ENCODE results near the gene TTC4. TPM values are rescaled to one million over a fixed set of nuclear protein-coding genes. Genes with fewer than 3 reads are reported as not detected.
"Not testable (repeated sequence)": the region's sequence is repeated elsewhere in the genome, so short reads cannot be mapped to it uniquely, and the experiment has no call there.

Gene TTC4
- polyA plus RNA-seq, 1 donor, result 37.4 TPM

DNA sequence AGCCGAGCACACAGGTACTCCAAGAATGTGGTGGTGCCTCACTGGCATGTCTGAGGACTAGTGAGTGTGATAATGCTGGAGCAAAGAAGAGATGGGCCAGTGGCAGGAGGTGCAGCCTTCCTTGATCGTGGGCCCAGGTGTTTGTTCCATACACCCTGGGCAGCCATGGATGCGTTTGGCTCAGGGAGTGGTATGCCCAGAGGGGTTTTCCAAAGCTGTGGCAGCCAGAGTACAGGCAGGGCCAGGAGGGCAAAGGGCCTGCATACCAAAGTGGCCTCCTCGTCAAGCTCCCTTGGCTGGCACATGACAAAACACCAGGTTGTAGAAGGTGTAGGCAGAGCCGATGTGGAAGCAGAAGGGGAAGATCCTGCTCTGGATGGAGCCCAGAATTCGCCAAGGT, 29.6 kb downstream of the TTC4 start:
- DNase-seq, result no peak

DNA sequence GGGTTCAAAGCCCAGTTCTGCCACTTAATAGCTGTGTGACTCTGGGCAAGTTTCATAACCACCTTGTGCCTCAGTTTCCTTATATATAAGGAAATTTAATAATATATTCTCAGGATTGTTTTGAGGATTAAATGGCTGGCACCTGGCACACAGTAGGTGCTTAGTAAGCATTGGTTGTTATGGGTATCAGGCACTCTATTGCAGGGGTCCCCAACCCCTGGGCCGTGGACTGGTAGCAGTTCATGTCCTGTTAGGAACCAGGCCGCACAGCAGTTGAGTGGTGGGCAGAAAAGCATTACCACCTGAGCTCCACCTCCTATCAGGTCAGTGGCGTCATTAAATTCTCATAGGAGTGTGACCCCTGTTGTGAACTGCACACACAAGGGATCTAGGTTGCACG, 30.2 kb downstream of the TTC4 start:
- no peak for DNase-seq

DNA sequence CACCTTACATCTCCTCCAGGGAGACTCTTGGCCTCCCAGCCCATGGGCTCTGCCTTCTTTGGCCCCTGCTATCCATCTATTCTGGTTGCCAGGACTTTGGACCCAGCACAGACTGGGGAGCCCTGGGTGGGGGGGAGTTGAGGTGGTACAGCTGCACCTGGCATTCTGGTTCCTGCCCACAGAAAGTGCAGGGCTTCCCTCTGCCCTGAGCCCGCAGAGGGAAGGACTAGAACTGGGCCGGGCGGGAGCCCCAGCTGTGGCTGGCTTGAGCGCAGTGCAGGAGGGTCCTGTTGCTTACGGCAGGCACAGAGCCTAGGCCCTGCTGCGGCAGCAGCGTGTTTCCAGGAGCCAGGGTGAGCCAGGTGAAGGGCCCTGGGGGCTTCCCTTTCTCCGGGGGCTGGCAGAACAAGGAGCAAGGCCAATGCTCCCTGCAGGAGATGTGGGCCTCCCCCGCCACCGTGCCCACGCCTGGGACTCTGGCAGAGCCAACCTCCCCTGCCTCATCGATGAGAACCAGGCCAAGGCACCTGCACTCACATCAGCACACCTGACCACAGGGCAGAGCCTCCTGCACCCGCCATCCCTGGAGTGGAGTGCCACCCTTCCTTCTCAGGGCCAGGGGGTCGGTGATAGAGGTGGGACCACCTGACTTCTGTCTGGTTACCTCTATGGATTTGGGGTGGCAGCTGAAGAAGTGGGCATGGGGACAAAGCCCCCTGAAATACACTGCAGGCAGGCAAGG, 32.6 kb downstream of the TTC4 start:
- no peak for DNase-seq

DNA sequence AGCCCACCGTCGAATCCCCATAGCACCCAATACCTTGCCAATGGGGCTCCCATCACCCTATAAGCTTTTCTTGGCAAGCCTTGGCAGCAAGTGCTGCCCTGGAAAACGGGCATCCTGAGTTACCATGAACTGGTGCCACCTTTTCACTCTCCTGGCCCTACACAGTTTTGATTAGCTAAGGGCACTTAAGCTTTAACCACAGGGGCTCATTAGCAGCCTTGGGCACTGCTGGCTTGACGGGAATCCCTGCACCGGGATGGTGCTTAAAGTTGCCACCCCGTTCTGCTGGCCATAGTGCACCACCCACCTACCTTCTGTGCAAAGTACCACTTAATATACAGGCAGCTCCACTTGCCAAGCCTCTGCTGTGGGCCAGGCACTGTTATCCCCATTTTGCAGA, 34.9 kb downstream of the TTC4 start:
- DNase-seq, result no peak

DNA sequence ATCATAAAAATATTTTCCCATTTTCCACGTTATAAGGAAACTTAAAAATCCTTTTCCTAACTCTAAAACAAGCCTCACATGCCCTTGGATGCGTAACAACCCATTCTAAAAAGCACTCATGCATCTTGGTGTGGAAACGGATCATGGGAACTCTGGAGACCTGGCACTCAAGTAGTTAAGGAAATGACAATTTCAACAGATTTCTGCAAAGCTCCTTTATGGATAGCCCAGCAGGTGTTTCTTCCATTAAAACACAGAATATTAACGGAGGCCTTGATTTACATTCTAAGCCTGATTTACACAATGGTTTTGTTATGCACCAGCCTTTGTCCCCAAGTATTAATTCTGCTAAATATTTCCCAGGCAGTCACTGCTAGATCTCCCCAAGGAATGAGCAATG, 35.8 kb downstream of the TTC4 start:
- no peak for DNase-seq

DNA sequence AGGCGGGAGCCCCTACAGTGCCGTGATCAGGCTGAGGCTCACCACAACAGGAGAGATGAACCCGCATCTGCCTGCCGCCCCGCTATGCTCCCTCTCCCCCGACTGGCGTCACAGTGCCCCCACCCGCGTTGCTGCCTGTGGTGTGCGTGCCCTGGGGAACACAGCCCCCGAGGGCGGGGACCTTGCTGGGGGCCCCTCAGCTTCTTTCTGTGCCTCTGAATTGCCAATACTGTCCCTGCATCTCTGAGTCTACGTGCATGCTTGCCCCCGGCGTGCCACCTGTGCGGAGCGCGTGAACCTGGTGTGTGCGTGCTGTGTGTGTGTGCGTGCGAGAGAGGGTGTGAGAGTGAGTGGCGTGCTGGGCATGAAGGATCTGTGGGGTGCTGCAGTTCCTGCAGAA, 38.4 kb downstream of the TTC4 start:
- DNase-seq, result no peak

DNA sequence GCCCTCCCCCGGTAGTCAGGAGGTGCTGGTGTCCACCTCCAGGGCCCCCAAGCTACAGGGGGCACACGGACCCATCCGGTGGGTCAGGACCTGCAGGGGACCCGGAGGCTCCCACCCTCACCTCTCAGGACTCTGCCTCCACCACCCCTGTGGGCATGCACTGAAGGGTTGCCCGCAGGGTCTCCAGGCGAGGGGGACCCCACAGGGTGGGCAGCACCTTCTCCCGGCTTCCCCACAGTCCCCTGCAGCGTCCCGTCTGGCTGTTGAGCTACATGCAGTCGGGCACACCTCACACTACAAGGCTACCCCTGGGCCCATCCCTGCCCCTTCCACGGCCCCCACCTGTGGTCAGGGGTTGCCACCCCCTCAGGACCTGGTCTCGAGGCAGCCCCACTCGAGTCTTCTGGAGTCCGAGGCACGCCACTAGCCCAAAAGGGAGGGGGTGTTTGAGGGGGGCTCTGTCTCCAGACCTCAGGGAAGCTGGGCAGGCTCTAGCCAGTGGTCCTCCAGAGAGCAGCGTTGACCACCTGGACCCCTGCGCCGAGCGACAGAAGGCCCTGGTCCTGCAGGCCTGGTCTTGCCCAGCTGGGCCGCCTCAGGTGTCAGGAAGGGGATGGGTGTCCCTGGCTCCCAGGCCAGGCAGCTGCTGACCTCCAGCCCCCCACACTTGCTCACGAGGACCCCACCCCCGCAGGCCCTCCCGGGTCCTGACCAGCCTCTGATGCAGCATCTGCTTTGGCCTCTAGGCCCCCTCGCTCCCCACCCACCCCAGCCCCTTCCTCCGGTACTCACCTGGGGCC, 39.0 kb downstream of the TTC4 start:
- DNase-seq, result no peak

DNA sequence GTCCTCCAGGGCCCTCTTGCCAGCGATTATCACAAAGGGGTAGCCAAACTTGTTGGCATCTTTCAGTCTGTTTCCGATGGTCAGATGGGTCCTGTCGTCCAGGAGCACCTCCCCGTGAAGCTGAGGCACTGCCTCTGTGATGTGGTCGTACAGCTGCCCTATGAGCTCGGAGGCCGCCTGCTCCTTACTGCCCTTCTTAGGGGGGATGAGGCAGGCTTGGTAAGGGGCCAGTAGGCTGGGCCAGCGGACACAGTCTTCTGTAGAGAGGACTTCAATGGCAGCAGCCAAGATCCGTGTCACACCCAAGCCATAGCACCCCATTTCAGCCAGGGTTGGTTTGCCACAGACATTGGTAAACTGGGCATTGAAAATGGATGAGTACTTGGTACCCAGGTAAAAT, 42.2 kb downstream of the TTC4 start:
- no peak for DNase-seq

DNA sequence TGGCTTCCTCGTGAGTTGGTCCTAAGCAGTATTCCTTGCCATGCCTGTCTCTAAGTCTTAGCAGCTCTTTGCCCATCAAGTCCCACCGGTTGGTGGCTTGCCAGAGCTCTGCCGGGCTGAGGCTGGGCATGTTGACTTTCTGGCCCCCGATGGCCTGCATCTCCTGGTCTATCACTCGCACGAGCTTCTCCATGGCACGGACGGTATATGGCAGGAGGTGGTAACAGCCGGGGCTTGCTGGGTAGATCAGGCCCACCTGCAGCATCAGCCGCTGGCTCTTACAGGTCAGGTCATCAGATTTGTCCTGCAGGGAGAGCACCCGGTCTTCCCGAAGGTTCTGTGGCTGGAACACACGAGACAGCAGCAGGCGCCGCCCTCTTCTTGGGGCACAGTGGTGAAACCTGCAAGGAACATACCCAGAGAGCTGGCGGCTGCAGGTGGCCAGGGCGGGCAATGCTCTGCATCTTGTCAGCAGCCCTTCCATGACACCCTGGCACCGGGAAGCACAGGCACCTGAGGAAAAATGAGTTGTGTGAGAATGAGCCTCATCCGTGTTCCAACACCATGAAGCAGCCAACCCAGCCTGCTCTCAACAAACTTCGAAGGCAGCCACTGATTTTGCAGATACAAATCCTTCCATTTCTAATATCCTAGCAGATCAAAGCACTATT, 43.2 kb downstream of the TTC4 start:
- DNase-seq, result no peak

DNA sequence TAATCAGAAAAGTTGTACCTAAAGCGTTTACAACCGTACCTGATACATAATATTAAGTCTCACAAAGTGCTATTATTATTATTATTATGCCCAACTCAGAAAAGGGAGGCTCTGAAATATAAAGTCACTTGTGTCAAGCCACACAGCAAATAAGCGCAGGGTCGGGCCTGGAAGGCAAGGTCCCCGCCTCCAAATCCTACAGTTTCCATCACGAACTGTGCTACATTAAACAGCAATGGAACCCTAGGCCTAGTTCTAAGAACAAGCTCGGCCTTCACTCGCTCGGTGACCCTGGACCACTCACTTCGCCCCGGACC, 48.1 kb downstream of the TTC4 start:
- no peak for DNase-seq

DNA sequence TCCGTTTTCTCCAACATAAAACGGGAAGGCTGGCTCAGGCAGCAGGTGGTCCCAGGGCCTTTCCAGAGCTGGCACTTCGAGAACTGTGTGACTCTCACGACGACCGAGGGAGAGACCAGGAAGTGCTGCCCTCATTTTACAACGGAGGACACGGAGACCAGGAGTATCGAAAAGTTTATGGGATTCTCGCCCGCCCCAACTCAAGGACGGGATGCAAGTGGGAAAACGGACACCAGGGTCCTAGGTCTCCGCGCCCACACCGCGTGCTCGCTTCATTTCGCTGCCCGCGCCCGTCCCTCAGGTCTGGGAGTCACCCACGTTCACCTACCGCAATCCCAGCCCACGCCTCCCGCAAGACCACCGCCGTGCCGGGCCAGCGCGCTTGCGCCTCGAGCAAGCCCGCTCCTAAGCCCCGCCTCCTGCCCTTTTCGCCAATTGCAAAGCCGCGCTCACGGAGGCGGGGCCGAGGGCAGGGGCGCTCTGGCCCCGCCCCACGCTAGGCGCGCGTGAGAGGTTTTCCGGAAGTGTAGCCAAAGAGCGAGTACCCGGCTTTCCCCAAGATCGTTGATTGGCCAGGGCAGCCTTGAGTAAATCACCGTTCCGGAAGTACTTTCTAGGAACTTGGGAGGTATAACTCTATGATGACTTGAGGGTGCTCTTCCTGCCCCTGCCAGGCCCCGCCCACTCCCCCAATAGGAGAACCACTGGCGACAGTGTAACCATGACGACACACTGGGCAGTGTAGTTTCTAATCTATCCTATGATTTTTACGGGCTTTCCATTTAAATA, 48.7 kb downstream of the TTC4 start, which contains the start of gene PARS2:
PARS2 (minus strand) TSS at position 391 of the 789 bp plus-strand sequence. CDS start 5,362 bp downstream, outside the sequence.
- peak; percentile 100 for DNase-seq

DNA sequence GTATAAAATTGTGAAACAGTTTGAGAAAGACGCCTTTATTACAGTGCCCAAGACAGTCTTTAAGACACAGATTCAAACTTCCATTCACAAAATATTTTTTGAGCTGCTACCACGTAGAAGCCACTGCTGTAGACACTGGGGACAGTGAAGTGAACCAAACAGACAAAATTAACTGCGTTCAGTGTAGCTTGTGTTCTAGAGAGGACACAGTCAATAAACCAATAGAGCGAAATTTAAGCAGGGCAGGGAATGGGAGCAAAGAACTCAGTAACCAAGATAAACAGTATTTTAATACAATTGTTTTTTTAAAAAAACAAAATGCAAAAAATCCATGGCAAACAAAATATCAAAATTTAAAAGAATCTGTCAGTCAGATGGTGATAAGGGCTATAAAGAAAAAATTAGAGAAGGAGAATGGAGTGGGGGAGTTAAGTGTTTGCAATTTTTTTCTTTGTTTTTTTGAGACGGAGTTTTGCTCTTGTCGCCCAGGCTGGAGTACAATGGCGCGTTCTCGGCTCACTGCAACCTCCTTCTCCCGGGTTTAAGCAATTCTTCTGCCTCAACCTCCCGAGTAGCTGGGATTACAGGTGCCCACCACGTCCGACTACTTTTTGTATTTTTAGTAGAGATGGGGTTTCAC, 49.4 kb downstream of the TTC4 start:
- no peak for DNase-seq

DNA sequence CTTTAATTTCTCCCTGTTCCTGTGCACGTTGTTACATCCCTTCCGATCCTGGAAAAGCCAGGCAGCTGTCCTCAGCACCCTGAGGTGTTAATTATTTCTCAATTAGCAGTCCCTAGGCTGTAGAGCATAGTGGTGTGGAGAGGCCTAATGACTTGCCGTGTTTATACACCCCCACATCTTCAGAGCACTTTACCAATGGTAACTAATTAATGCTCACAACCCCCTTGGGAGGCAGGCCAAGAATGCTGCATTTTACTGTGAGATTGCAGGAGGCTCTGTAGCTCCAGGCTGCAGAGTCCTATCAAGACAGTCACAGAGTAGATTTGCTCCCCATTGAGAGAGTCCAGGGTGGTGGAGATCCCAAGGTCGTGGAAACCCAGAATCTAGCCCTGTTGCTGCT, 51.1 kb downstream of the TTC4 start:
- no peak for DNase-seq

DNA sequence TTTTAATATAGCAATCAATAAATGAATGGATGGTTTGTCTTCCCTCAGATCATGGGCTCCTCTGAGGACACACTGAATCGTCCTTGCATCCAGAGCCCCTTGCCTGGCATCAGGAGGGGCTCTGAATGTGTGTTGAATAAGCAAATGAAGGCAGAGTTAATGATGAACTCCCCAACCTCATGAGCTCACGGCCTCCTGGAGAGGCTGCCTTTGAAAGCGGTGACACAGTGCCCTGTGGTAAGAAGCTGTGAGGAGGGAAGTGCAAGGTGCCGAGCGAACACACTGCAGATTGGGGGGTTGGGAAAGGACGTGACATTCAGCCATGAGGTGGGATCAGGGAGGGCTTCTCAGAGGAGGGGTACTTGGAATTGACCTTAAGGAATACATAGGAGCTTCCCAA, 51.9 kb downstream of the TTC4 start:
- DNase-seq, result no peak

DNA sequence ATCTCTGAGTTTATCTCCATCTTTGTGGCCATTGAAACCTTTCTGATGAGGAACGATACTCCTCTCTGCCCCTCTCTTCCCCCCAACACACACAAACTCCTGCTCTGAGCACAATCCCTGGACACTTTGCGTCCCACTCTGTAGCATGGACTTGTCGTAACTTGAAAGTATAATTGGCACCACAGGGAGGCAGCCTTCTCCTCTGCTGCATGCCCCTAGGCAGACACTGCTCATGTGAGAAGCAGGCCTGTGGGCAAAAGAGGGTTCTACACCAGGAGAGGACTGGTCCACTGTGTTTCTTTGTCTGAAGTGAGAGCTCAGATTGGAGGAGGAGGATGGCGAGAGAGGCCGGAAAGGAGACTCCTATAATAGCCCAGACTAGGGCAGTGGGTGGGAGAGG, 52.4 kb downstream of the TTC4 start:
- DNase-seq, result no peak

DNA sequence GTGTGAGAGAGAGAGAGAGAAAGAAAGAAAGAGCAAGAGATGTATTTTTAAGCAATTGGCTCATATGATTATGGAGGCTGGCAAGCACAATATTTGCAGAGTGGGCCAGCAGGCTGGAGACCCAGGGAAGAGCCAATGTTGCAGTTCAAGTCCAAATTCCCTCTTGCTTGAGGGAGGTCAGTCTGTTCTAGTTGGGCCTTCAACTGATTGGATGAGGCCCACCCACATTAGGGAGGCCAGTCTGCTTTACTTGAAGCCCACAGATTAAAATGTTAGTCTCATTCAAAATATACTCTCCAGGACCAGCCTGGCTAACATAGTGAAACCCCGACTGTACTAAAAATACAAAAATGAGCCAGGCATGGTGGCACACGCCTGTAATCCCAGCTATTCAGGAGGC, 57.3 kb downstream of the TTC4 start:
- DNase-seq, result no peak

DNA sequence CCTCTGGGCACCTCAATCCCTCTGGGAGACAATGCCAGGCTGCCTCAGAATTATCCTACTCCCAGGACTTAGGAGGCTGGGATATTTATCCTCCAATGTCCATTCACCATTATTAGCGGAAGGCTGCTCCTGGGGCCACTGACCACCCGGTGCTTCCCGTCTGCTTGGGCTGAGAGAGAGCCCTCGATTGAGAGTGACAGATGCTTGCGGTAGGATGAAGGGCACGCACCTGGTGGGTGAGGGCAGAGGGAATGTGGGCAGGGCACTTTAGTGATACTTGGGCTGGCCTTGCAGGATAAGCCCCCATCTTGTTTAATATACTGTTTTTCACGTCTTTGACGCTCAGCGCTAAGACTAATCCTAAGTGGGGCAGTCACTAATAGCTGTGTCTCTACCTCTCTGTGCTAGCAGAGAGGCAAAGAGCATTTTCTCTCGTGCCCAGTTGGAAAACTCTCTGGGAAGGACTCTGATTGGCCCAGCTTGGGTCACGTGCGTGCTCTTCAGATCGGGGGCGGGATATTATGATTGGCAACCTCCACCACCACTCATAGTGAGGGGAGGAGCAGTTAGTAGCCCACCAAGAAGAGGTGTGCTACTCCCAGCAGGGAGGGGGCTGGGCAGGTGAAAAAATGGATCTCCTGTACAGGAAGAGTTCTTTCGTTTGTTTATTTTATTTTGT, 59.3 kb downstream of the TTC4 start:
- no peak for DNase-seq

DNA sequence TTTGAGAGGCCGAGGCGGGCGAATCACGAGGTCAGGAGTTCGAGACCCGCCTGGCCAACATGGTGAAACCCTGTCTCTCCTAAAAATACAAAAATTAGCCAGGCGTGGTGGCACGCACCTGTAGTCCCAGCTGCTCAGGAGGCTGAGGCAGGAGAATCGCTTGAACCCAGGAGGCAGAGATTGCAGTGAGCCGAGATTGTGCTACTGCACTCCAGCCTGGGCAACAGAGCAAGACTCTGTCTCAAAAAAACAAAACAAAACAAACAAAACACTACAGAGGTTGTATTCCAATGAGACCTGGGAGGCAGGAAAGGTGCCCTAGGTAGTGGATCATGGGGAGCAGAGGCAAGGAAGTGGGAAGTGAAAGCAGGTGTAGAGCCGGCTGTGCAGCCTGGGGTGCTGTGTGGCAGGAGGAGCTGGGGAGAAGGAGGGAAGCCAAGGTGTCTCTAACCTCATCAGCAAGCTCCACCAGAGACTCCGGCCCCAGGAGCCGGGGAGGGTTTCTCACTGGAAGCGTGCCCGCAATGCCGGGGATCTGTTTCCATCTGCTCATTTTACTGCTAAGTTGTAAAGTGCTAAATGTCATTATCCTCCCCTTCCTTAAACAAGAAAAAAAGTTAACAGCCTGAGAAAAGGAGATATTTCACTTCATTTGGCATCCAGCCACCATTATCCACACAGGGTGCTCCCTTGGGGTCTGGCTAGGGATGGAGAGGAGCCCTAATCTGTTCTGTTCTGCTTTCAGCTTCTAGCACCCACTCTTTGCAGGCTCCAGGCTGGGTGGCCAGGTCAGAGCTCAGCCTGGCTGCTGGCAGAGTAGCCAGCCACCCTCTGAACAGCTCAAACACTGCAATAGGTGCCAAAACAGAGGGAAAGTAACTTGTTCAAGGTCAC, 60.4 kb downstream of the TTC4 start:
- not testable (repeated sequence) for DNase-seq

DNA sequence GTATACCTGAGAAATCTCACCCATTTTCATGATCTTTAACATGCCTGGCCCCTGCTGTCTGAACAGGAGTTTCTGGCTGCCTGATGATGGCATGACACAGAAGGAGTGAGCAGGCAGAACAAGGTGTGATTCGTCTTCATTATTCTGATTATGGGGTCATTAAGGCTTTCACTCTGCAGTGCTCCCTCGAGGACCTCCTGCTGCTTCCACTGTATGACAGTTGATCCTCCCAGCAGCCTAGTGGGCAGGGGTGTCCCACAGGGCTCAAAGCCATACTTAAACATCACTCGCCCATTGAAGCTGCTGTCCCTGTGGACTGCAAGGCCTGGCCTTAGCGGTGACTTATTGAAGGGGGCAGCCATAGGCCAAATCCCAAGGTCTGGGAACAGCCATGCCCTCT, 61.4 kb downstream of the TTC4 start:
- no peak for DNase-seq

DNA sequence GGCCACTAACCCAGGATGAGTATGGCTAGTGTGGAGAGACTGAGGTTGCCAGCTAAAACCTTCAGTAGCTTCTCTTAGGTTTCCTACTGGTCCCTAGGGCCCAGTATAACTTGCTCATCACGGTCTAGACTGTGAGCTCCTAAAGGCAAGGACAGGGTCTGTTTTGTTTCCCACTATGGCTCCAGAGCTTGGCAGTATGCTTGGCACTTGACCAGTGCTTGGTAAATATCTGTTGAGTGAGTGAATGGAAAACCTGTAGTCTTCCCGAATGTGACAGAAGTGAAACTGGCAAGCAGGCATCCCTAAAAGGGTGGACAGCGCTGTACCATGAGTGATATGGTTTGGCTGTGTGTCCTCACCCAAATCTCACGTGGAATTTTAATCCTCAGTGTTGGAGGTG, 61.8 kb downstream of the TTC4 start:
- DNase-seq, result no peak

All from left kidney (tissue), 2 donors.